ENCODE measurements around the gene USP47.

USP47 gene

DNA sequence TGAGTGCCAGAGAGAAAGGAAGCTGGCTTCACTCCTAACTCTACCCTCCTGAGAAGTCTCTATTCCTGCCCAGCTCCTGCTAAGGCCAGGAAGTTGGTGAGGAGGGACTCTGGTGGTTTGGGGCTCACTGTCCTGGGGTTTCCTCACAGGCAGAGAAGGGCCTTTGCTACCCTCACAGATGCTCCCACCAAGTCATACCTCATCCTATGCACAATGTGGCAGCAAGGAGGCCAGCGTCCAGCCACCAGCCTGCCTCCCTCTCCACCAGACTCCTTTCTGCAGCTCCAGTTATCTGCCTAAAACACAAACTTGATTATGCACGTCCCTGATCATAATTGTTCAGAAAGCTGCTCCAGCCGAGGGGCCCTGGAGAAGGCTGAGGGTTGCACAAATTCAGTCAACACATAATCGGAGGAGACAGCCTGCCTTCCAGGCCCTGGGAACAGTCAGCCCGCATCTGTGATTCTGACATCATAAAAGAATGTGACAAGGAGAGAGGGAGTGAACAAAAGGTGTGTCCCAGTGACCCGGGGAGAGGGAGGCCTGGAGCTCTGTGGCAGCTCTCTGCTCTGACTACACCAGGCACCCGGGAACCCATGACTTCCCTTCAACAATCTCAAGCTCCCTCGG, 137.8 kb downstream of the USP47 start:
- no peak overlapping the region for H3K4me3 ChIP-seq (ENCODE audit: low read depth, low read length)
- no peak for DNase-seq (ENCODE audit: low read depth)
- TF ChIP-seq MYC (IDR thresholded peaks at IDR 0.05; ENCODE audit: low read depth, low read length) (no peak), POLR2A (IDR thresholded peaks at IDR 0.05; ENCODE audit: extremely low read depth, insufficient read length) (no peak)
- TF ChIP-seq, protein P1, sequence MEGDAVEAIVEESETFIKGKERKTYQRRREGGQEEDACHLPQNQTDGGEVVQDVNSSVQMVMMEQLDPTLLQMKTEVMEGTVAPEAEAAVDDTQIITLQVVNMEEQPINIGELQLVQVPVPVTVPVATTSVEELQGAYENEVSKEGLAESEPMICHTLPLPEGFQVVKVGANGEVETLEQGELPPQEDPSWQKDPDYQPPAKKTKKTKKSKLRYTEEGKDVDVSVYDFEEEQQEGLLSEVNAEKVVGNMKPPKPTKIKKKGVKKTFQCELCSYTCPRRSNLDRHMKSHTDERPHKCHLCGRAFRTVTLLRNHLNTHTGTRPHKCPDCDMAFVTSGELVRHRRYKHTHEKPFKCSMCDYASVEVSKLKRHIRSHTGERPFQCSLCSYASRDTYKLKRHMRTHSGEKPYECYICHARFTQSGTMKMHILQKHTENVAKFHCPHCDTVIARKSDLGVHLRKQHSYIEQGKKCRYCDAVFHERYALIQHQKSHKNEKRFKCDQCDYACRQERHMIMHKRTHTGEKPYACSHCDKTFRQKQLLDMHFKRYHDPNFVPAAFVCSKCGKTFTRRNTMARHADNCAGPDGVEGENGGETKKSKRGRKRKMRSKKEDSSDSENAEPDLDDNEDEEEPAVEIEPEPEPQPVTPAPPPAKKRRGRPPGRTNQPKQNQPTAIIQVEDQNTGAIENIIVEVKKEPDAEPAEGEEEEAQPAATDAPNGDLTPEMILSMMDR (IDR thresholded peaks at IDR 0.05; ENCODE audit: low read depth, low read length): no peak
- TF ChIP-seq, protein P2, sequence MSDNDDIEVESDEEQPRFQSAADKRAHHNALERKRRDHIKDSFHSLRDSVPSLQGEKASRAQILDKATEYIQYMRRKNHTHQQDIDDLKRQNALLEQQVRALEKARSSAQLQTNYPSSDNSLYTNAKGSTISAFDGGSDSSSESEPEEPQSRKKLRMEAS (IDR thresholded peaks at IDR 0.05; ENCODE audit: low read depth, low read length): no peak

DNA sequence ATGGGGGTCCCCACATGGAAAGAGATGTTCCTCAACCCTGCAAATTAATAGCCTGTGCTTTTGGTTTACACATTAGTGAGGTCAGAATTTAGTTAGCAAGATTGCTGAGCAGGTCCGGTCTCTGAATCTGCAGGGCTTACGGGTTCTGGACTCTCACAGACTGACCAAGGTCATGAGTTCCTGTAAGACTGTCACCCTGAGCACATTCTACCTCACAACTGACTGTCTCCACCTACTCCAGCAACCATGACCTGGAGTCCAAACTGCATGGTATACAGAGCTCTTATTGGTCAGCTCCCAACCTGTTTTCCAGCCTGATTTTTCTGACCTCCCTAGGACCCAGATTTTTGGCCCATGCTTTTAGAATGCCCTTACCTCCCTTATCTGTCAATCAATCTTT, 138.4 kb downstream of the USP47 start:
- no peak overlapping the region for H3K4me3 ChIP-seq (ENCODE audit: low read depth, low read length)
- no peak for DNase-seq (ENCODE audit: low read depth)
- no peak for TF ChIP-seq POLR2A (IDR thresholded peaks at IDR 0.05; ENCODE audit: extremely low read depth, insufficient read length)
- TF ChIP-seq MYC (IDR thresholded peaks at IDR 0.05; ENCODE audit: low read depth, low read length): no peak
- TF ChIP-seq, protein P2 (IDR thresholded peaks at IDR 0.05; ENCODE audit: low read depth, low read length): no peak
- TF ChIP-seq, protein P1 (IDR thresholded peaks at IDR 0.05; ENCODE audit: low read depth, low read length): no peak

DNA sequence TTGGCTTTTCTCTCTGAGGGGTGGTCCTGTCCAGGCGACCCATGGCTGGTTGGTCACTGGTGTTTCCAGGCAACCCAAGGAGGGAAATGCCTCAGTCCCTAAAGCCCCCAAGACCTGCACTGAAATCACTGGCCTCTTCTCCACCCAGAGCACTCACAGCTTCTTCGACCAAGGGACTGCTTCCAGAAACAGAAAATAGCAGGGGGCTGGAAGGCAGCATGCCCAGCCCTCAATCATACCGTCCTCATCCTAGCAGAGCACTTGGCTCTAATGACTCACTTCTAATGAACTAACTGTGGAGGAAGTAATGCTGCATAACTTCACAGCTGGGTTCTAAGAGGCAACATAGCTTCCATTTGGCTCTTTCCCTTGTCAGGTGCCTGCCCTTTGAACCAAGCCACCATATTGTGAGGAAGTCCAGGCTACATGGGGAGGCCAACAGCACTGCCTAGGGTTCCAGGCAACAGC, 139.1 kb downstream of the USP47 start:
- TF ChIP-seq POLR2A (IDR thresholded peaks at IDR 0.05; ENCODE audit: extremely low read depth, insufficient read length) (no peak), MYC (IDR thresholded peaks at IDR 0.05; ENCODE audit: low read depth, low read length) (no peak)
- TF ChIP-seq, protein P2 (IDR thresholded peaks at IDR 0.05; ENCODE audit: low read depth, low read length): no peak
- TF ChIP-seq, protein P1 (IDR thresholded peaks at IDR 0.05; ENCODE audit: low read depth, low read length): no peak

DNA sequence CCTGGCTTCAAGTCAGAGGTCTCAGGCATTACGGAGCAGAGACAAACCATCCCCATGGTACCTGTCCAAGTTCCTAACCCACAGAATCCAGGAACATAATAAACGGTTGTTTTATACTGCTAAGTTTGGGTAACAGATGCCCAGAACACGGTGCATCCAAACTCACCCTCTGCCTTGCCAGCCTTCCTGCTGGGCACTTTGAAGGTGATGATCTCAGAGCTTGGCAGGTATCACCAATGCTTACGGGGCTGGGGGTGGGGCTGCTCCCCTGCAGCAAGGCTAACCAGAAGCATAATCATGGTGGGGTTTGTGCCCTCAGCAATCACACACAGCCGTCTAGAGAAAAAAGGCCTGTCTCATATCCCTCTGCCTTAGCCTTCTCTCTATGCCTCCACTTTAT, 139.6 kb downstream of the USP47 start:
- TF ChIP-seq, protein P1 (IDR thresholded peaks at IDR 0.05; ENCODE audit: low read depth, low read length): no peak
- TF ChIP-seq POLR2A (IDR thresholded peaks at IDR 0.05; ENCODE audit: extremely low read depth, insufficient read length): no peak
- TF ChIP-seq, protein P2 (IDR thresholded peaks at IDR 0.05; ENCODE audit: low read depth, low read length): no peak
- TF ChIP-seq MYC (IDR thresholded peaks at IDR 0.05; ENCODE audit: low read depth, low read length): no peak
- H3K4me3 ChIP-seq (ENCODE audit: low read depth, low read length): no peak overlapping the region
- no peak for DNase-seq (ENCODE audit: low read depth)

More for the DNA sequence above, 139.1 kb downstream of the USP47 start:
- no peak overlapping the region for H3K4me3 ChIP-seq (ENCODE audit: low read depth, low read length)
- DNase-seq (ENCODE audit: low read depth): no peak

DNA sequence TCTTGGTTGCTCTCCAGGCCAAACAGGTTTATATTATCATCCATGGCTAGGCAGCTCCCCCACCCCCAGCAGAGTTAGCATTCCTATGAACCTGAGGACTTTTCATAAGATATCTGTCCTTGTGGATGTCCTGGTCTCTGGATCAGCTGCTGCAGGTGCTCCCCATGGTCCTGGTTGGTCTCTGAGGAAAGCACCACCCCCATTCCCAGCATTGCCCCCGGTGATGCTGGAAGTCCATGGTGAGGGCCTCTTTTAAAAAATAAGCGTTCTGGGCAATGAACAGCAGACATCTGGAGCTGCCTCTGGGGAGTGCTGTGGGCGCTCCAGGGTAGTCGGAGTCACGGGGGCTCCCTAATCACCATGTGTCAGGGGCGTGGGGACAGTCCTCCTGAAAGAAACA, 140.1 kb downstream of the USP47 start:
- TF ChIP-seq POLR2A (IDR thresholded peaks at IDR 0.05; ENCODE audit: extremely low read depth, insufficient read length): no peak
- no peak for TF ChIP-seq MYC (IDR thresholded peaks at IDR 0.05; ENCODE audit: low read depth, low read length)
- TF ChIP-seq, protein P2 (IDR thresholded peaks at IDR 0.05; ENCODE audit: low read depth, low read length): no peak
- TF ChIP-seq, protein P1 (IDR thresholded peaks at IDR 0.05; ENCODE audit: low read depth, low read length): no peak
- H3K4me3 ChIP-seq (ENCODE audit: low read depth, low read length): no peak overlapping the region
- DNase-seq (ENCODE audit: low read depth): no peak
